BLaER1 (cell line): ENCODE data around the gene SNAPC1.
"Not testable (repeated sequence)": the region's sequence is repeated elsewhere in the genome, so short reads cannot be mapped to it uniquely, and the experiment has no call there.

ENCODE experiments used
- H3K27ac ChIP-seq: shearing (Covaris generic); formaldehyde crosslinking; 2 replicates; pipeline ENCODE4 v1.8.1; 2022
- H3K27me3 ChIP-seq: shearing (Covaris generic); formaldehyde crosslinking; 2 replicates; pipeline ENCODE4 v1.8.1; 2022
- H3K36me3 ChIP-seq: shearing (Covaris generic); formaldehyde crosslinking; 2 replicates; pipeline ENCODE4 v1.8.1; 2022
- H3K4me1 ChIP-seq: shearing (Covaris generic); formaldehyde crosslinking; 2 replicates; pipeline ENCODE4 v1.8.1; 2022
- H3K4me2 ChIP-seq: shearing (Covaris generic); formaldehyde crosslinking; 2 replicates; pipeline ENCODE4 v1.8.1; 2022
- H3K4me3 ChIP-seq: shearing (Covaris generic); formaldehyde crosslinking; 2 replicates; pipeline ENCODE4 v1.8.1; 2022
- H3K9ac ChIP-seq: shearing (Covaris generic); formaldehyde crosslinking; 2 replicates; pipeline ENCODE4 v1.8.1; 2022
- H3K9me3 ChIP-seq: shearing (Covaris generic); formaldehyde crosslinking; 2 replicates; pipeline ENCODE4 v1.8.1; 2022
- H4K20me1 ChIP-seq: shearing (Covaris generic); formaldehyde crosslinking; 2 replicates; pipeline ENCODE4 v1.8.1; 2022
- Cebpa-rat ChIP-seq: shearing (Covaris generic); IDR thresholded peaks from 2 replicates; pipeline ENCODE4 v1.8.1; 2022

SNAPC1 gene

GRCh38 chr14:61726778-61727658 lies 35.2 kb upstream of the SNAPC1 start:
- H4K20me1 ChIP-seq: peaks cover 93% of the 10 kb centered on the region
- H3K27me3 ChIP-seq: no peaks in the 10 kb centered on the region
- H3K4me2 ChIP-seq: no peak overlapping the region
- no peak overlapping the region for H3K4me3 ChIP-seq
- H3K9ac ChIP-seq: no peak overlapping the region
- H3K9me3 ChIP-seq: no peaks in the 10 kb centered on the region
- TF ChIP-seq Cebpa-rat: no peak
- H3K36me3 ChIP-seq: peaks cover 97% of the 10 kb centered on the region
- H3K4me1 ChIP-seq: no peaks in the 10 kb centered on the region
- H3K27ac ChIP-seq: no peak overlapping the region

- Histone ChIP-seq H3K4me1 (peaks cover 2% of the 10 kb centered on the region), H3K9me3 (no peaks in the 10 kb centered on the region), H4K20me1 (peaks cover 91% of the 10 kb centered on the region)
These were observed 31.4 kb upstream of the SNAPC1 start for GRCh38 chr14:61730756-61731373.

GRCh38 chr14:61733972-61734371 lies 28.2 kb upstream of the SNAPC1 start:
- Histone ChIP-seq H3K27ac (no peak overlapping the region), H3K4me1 (peaks cover 13% of the 10 kb centered on the region), H3K9ac (no peak overlapping the region), H3K4me3 (no peak overlapping the region), H3K27me3 (no peaks in the 10 kb centered on the region), H4K20me1 (peaks cover 89% of the 10 kb centered on the region), H3K4me2 (no peak overlapping the region), H3K36me3 (peaks cover 100% of the 10 kb centered on the region), H3K9me3 (no peaks in the 10 kb centered on the region)
- TF ChIP-seq Cebpa-rat: no peak

More at GRCh38 chr14:61730756-61731373, 31.4 kb upstream of the SNAPC1 start:
- no peak overlapping the region for H3K4me2 ChIP-seq
- H3K36me3 ChIP-seq: peaks cover 99% of the 10 kb centered on the region
- no peaks in the 10 kb centered on the region for H3K27me3 ChIP-seq
- no peak overlapping the region for H3K9ac ChIP-seq
- no peak for TF ChIP-seq Cebpa-rat
- no peak overlapping the region for H3K4me3 ChIP-seq
- no peak overlapping the region for H3K27ac ChIP-seq

- H3K27me3 ChIP-seq: no peaks in the 10 kb centered on the region
- peaks cover 64% of the 10 kb centered on the region for H4K20me1 ChIP-seq
- H3K36me3 ChIP-seq: peaks cover 99% of the 10 kb centered on the region
- H3K4me1 ChIP-seq: peaks cover 13% of the 10 kb centered on the region
- no peaks in the 10 kb centered on the region for H3K9me3 ChIP-seq
- no peak overlapping the region for H3K9ac ChIP-seq
- H3K4me3 ChIP-seq: no peak overlapping the region
- no peak for TF ChIP-seq Cebpa-rat
- H3K27ac ChIP-seq: no peak overlapping the region
- peak overlapping the region; percentile 18; the same call in 1 of the 2 replicates for H3K4me2 ChIP-seq
These were observed 25.5 kb upstream of the SNAPC1 start for GRCh38 chr14:61736751-61737150.

DNA sequence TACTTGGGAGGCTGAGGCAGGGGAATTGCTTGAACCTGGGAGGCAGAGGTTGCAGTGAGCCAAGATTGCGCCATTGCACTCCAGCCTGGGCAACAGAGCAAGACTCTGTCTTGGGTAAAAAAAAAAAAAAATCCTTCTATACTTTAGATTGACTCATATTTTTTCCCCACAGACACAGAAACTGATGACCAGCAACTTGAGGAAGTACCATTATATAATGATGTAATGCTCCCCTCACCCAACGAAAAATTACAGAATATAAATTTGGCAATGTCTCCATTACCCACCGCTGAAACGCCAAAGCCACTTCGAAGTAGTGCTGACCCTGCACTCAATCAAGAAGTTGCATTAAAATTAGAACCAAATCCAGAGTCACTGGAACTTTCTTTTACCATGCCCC lies 24.3 kb upstream of the SNAPC1 start:
- no peak for TF ChIP-seq Cebpa-rat
- H3K27ac ChIP-seq: no peak overlapping the region
- no peak overlapping the region for H3K4me2 ChIP-seq
- H3K4me3 ChIP-seq: no peak overlapping the region
- H3K9ac ChIP-seq: no peak overlapping the region
- H3K36me3 ChIP-seq: peaks cover 99% of the 10 kb centered on the region
- H4K20me1 ChIP-seq: peaks cover 64% of the 10 kb centered on the region; the same call in 1 of the 2 replicates
- H3K4me1 ChIP-seq: peaks cover 13% of the 10 kb centered on the region
- no peaks in the 10 kb centered on the region for H3K27me3 ChIP-seq
- no peaks in the 10 kb centered on the region for H3K9me3 ChIP-seq

DNA sequence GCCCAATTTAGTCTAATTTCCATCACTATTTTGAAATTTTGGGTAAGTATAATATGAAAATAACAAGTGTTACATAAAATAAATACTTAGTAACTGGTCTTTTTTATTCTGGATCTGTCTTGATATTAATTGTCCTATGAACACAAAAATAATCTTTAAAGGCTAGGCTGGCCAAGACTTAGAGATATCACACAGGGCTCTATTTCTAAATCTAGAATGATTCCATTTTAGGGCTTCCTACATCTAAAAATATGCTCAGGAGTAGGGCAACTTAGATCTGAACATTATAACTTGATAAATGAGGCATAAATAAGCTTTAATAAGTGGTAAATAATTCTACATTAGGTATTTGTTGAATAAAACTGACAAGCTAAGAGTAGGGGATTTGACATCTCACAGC lies 23.1 kb upstream of the SNAPC1 start:
- Histone ChIP-seq H3K4me1 (peaks cover 13% of the 10 kb centered on the region), H3K4me3 (no peak overlapping the region), H3K27ac (no peak overlapping the region), H3K9me3 (no peaks in the 10 kb centered on the region), H4K20me1 (peaks cover 62% of the 10 kb centered on the region; the same call in 1 of the 2 replicates), H3K36me3 (peaks cover 99% of the 10 kb centered on the region), H3K9ac (no peak overlapping the region), H3K4me2 (no peak overlapping the region), H3K27me3 (no peaks in the 10 kb centered on the region)
- TF ChIP-seq Cebpa-rat: no peak

DNA sequence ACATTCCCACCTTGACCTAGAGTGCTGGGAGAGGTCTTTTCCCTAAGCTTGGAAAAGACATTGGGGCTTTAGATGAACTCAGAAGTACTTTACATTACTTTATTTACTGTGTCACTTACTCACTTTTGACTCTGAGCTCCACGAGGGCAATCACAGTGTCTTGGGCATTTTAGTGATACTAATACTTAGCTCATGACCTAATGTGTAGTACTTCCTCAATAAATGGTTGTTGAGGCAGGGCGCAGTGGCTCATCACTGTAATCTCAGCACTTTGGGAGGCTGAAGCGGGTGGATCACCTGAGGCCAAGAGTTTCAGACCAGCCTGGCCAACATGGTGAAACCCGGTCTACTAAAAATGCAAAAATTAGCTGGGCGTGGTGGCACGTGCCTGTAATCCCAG lies 19.8 kb upstream of the SNAPC1 start:
- no peak overlapping the region for H3K4me2 ChIP-seq
- H3K9me3 ChIP-seq: no peaks in the 10 kb centered on the region
- no peak for TF ChIP-seq Cebpa-rat
- H3K9ac ChIP-seq: no peak overlapping the region
- H3K4me1 ChIP-seq: peaks cover 20% of the 10 kb centered on the region; the same call in 1 of the 2 replicates
- no peaks in the 10 kb centered on the region for H3K27me3 ChIP-seq
- peaks cover 59% of the 10 kb centered on the region for H4K20me1 ChIP-seq
- H3K27ac ChIP-seq: no peak overlapping the region
- H3K36me3 ChIP-seq: peaks cover 99% of the 10 kb centered on the region
- H3K4me3 ChIP-seq: no peak overlapping the region

- H3K4me3 ChIP-seq: no peak overlapping the region
- H3K36me3 ChIP-seq: peaks cover 82% of the 10 kb centered on the region
- H4K20me1 ChIP-seq: peaks cover 57% of the 10 kb centered on the region
- H3K27ac ChIP-seq: no peak overlapping the region
- H3K9me3 ChIP-seq: no peaks in the 10 kb centered on the region
- no peak for TF ChIP-seq Cebpa-rat
- H3K27me3 ChIP-seq: no peaks in the 10 kb centered on the region
- H3K4me2 ChIP-seq: no peak overlapping the region
- peaks cover 30% of the 10 kb centered on the region; the same call in 1 of the 2 replicates for H3K4me1 ChIP-seq
- H3K9ac ChIP-seq: no peak overlapping the region
These were observed 18.0 kb upstream of the SNAPC1 start for GRCh38 chr14:61744238-61744637.

DNA sequence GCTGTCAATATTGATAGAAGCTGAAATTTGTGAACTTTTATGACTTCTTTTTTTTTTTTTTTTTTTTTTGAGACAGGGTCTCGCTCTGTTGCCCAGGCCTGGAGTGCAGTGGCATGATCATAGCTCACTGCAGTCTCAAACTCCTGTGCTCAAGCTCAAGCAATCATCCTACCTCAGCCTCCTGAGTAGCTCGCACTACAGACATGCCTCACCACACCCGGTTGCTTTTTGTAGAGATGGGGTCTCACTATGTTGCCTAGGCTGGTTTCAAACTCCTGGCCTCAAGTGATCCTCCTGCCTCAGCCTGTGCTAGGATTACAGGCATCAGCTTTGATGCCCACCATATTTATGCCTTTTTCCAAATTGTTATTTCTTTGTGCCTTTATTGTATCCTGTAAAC lies 15.9 kb upstream of the SNAPC1 start:
- not testable (repeated sequence) for H3K4me3 ChIP-seq, H3K27ac ChIP-seq, H3K27me3 ChIP-seq, H3K9ac ChIP-seq, H3K9me3 ChIP-seq
- Histone ChIP-seq H4K20me1 (peaks cover 67% of the 10 kb centered on the region), H3K36me3 (peaks cover 62% of the 10 kb centered on the region), H3K4me1 (peaks cover 48% of the 10 kb centered on the region), H3K4me2 (peak overlapping the region; percentile 8; the same call in 1 of the 2 replicates)

GRCh38 chr14:61746881-61747280 lies 15.3 kb upstream of the SNAPC1 start:
- H3K4me1 ChIP-seq: peaks cover 53% of the 10 kb centered on the region
- H3K27me3 ChIP-seq: no peaks in the 10 kb centered on the region
- TF ChIP-seq Cebpa-rat: no peak
- H3K9me3 ChIP-seq: no peaks in the 10 kb centered on the region
- peaks cover 56% of the 10 kb centered on the region for H3K36me3 ChIP-seq
- no peak overlapping the region for H3K9ac ChIP-seq
- peak overlapping the region; percentile 5; the same call in 1 of the 2 replicates for H3K4me2 ChIP-seq
- H3K27ac ChIP-seq: no peak overlapping the region
- no peak overlapping the region for H3K4me3 ChIP-seq
- peaks cover 64% of the 10 kb centered on the region for H4K20me1 ChIP-seq
